ENCODE results near the gene TMEM121.

DNA sequence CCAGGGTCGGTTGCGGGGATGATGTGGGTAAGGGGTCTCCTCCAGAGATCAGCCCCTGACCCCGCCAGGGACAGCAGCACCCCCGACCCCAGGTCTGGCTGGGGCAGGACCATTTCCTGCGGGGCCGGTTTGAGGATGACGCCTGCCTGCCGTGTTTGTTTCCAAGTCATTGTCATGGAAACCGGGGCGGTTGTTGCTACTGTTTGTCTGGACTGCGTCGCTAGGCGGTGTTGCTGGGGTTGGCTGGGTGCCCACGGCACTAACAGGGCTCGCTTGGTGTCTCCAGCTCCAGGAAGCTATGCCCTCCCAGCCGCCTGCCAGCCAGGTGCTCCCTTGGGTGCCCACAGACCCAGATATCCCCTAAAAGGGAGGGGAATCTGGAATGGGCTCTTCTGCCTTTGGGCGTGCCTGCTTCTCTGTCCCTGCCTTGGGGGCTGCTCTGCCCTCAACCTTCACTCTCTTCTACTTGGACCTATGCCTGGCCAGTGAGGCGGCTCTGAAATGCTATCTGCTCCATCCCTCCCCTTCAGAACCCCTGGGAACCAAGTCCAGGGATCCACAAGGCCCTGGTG lies 44.4 kb upstream of the TMEM121 start:
- TF ChIP-seq POLR2A (IDR thresholded peaks at IDR 0.05; ENCODE audit: low read length) (peak; percentile 51), GATA1 (IDR thresholded peaks at IDR 0.05; ENCODE audit: low read depth, low read length) (no peak)
